A673 (cell line): ENCODE data around the gene ESM1. TPM values are rescaled to one million over a fixed set of nuclear protein-coding genes. Genes with fewer than 3 reads are reported as not detected.

Experiments
- BruUV-seq: library from RNA; stranded (reverse); fragments of 400-500 nt; replicated peaks from 2 replicates; lab custom pipeline; 2021; lab: Mats Ljungman, UMichigan
- CTCF ChIA-PET: fragments of 300-600 bp; sonication (Branson Sonifier 250); formaldehyde crosslinking; loops from one replicate; lab custom pipeline; 2022; ENCODE audit warnings: antibody characterized with exemption; lab: Charles Lee
- POLR2A ChIA-PET: fragments of 300-600 bp; sonication (Branson Sonifier 250); formaldehyde crosslinking; loops from one replicate; lab custom pipeline; 2022; ENCODE audit warnings: antibody characterized with exemption; ENCODE audit not compliant: low non-redundant PET; lab: Charles Lee
- DNase-seq: peaks from one replicate; pipeline ENCODE4 v3.0.0-alpha.2; 2015; ENCODE audit warnings: low spot score
- H3K27ac ChIP-seq: fragments of 200-600 bp; sonication (generic); 2 replicates; pipeline ENCODE4 v1.5.1; 2016; ENCODE audit warnings: mixed run types, low read depth, mild to moderate bottlenecking, mixed read lengths, antibody characterized with exemption, low read length; ENCODE audit not compliant: poor library complexity, severe bottlenecking
- H3K27me3 ChIP-seq: fragments of 200-600 bp; sonication (generic); replicated peaks from 2 replicates; pipeline ENCODE4 v1.6.1; 2017; ENCODE audit warnings: mixed run types, low read depth, mild to moderate bottlenecking, mixed read lengths, antibody characterized with exemption, low read length; ENCODE audit not compliant: insufficient read depth, poor library complexity
- H3K36me3 ChIP-seq: fragments of 200-600 bp; sonication (generic); 2 replicates; pipeline ENCODE4 v1.6.1; 2016; ENCODE audit warnings: mixed run types, mild to moderate bottlenecking, mixed read lengths, antibody characterized with exemption, low read length; ENCODE audit not compliant: insufficient read depth, poor library complexity, severe bottlenecking
- H3K4me1 ChIP-seq: fragments of 200-600 bp; sonication (generic); 2 replicates; pipeline ENCODE4 v1.6.1; 2017; ENCODE audit warnings: mixed run types, mild to moderate bottlenecking, mixed read lengths, antibody characterized with exemption, low read length; ENCODE audit not compliant: insufficient read depth, poor library complexity, severe bottlenecking
- H3K4me3 ChIP-seq: fragments of 200-600 bp; sonication (generic); 2 replicates; pipeline ENCODE4 v1.5.1; 2016; ENCODE audit warnings: low read depth, mixed run types, mild to moderate bottlenecking, mixed read lengths, low read length; ENCODE audit not compliant: poor library complexity, severe bottlenecking
- H3K9me3 ChIP-seq: fragments of 200-600 bp; sonication (generic); 2 replicates; pipeline ENCODE4 v1.6.1; 2016; ENCODE audit warnings: mixed run types, low read depth, mild to moderate bottlenecking, mixed read lengths, antibody characterized with exemption, low read length; ENCODE audit not compliant: poor library complexity, severe bottlenecking
- CTCF ChIP-seq: fragments of 300-800, 200-600 bp; sonication (generic); conservative IDR thresholded peaks from 2 replicates; pipeline ENCODE4 v1.5.1; 2017; ENCODE audit warnings: low read depth, mild to moderate bottlenecking, antibody characterized with exemption, low read length, moderate library complexity, mixed read lengths
- EZH2 ChIP-seq: fragments of 200-600 bp; sonication (generic); IDR thresholded peaks from 2 replicates; pipeline ENCODE4 v1.6.1; 2017; ENCODE audit warnings: borderline replicate concordance, low read depth, mild to moderate bottlenecking, mixed read lengths, antibody characterized with exemption, low read length; ENCODE audit not compliant: poor library complexity, severe bottlenecking
- intact Hi-C: fragments of 100-400 bp; cut with micrococcal nuclease; formaldehyde crosslinking; loops from one replicate; pipeline ENCODE4 v1.10.0; 2022; ENCODE audit not compliant: unreplicated experiment
- total RNA-seq: library from RNA; stranded (reverse); gene quantifications from 2 replicates; pipeline ENCODE4 v1.2.3, GENCODE V29; 2021

Gene ESM1
- total RNA-seq, 1 experiment from 2014 or later = not detected

GRCh38 chr5:54969242-54969641, 16.2 kb downstream of the ESM1 start:
- intact Hi-C loops = no loop called here
- CTCF ChIA-PET = no interaction called here

GRCh38 chr5:54965806-54966205, 19.6 kb downstream of the ESM1 start:
- CTCF ChIA-PET = no interaction called here
- H3K4me3 ChIP-seq = no peak overlapping the region
- POLR2A ChIA-PET = no interaction called here
- H3K27ac ChIP-seq = no peak overlapping the region
- H3K27me3 ChIP-seq = peaks cover 4% of the 10 kb centered on the region
- no peaks in the 10 kb centered on the region for H3K36me3 ChIP-seq
- no TSS peak for BruUV-seq
- DNase-seq = no peak
- TF ChIP-seq EZH2 (no peak), CTCF (no peak)
- no peaks in the 10 kb centered on the region for H3K9me3 ChIP-seq
- intact Hi-C loops = no loop called here
- H3K4me1 ChIP-seq = no peaks in the 10 kb centered on the region

More at GRCh38 chr5:54969242-54969641, 16.2 kb downstream of the ESM1 start:
- H3K36me3 ChIP-seq = no peaks in the 10 kb centered on the region
- no peak overlapping the region for H3K27ac ChIP-seq
- POLR2A ChIA-PET = no interaction called here
- H3K4me1 ChIP-seq = no peaks in the 10 kb centered on the region
- no peak overlapping the region for H3K4me3 ChIP-seq
- DNase-seq = no peak
- peaks cover 9% of the 10 kb centered on the region for H3K27me3 ChIP-seq
- no peaks in the 10 kb centered on the region for H3K9me3 ChIP-seq
- no TSS peak for BruUV-seq
- no peak for TF ChIP-seq EZH2
- no peak for TF ChIP-seq CTCF

GRCh38 chr5:54964405-54964804, 21.0 kb downstream of the ESM1 start:
- no peak overlapping the region for H3K27ac ChIP-seq
- intact Hi-C loops = no loop called here
- BruUV-seq = no TSS peak
- peaks cover 4% of the 10 kb centered on the region for H3K27me3 ChIP-seq
- H3K4me3 ChIP-seq = no peak overlapping the region
- TF ChIP-seq CTCF (no peak), EZH2 (no peak)
- H3K9me3 ChIP-seq = no peaks in the 10 kb centered on the region
- ChIA-PET CTCF (no interaction called here), POLR2A (no interaction called here)
- no peaks in the 10 kb centered on the region for H3K4me1 ChIP-seq
- no peaks in the 10 kb centered on the region for H3K36me3 ChIP-seq
- no peak for DNase-seq
